Esophagus muscularis mucosa (tissue), 3 donors: ENCODE data around the gene SNCB.

Source experiments
- POLR2AphosphoS5 ChIP-seq, 2 donors: sonication (generic); formaldehyde crosslinking; IDR thresholded peaks; one replicate each; pipeline ENCODE4 v1.6.1; 2017; ENCODE audit warnings: antibody characterized with exemption in 2 of 2
- TF ChIP-seq, protein P1 (sequence below), 3 experiments: fragments of 200-600 bp in 2 of 3; fragments of 450-650 bp in 1 of 3; sonication (generic) in 2 of 3; IDR thresholded peaks; one replicate each; pipeline ENCODE4 v1.5.1; 2017 to 2019; ENCODE audit warnings: antibody characterized with exemption in 3 of 3, mild to moderate bottlenecking in 2 of 3, moderate library complexity in 1 of 3

- TF ChIP-seq, protein P1, sequence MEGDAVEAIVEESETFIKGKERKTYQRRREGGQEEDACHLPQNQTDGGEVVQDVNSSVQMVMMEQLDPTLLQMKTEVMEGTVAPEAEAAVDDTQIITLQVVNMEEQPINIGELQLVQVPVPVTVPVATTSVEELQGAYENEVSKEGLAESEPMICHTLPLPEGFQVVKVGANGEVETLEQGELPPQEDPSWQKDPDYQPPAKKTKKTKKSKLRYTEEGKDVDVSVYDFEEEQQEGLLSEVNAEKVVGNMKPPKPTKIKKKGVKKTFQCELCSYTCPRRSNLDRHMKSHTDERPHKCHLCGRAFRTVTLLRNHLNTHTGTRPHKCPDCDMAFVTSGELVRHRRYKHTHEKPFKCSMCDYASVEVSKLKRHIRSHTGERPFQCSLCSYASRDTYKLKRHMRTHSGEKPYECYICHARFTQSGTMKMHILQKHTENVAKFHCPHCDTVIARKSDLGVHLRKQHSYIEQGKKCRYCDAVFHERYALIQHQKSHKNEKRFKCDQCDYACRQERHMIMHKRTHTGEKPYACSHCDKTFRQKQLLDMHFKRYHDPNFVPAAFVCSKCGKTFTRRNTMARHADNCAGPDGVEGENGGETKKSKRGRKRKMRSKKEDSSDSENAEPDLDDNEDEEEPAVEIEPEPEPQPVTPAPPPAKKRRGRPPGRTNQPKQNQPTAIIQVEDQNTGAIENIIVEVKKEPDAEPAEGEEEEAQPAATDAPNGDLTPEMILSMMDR (IDR thresholded peaks at IDR 0.05): no peak
- TF ChIP-seq POLR2AphosphoS5 (IDR thresholded peaks at IDR 0.05): no peak
These were observed 14.0 kb upstream of the SNCB start for GRCh38 chr5:176644294-176644693.
